Measurements from ENCODE around the gene MIEF1. TPM values are rescaled to one million over a fixed set of nuclear protein-coding genes. Genes with fewer than 3 reads are reported as not detected.
"Not testable (repeated sequence)": the region's sequence is repeated elsewhere in the genome, so short reads cannot be mapped to it uniquely, and the experiment has no call there.

MIEF1 gene
- total RNA-seq, 2 experiments from 2014 or later, result 19.8 to 20.4 TPM

DNA sequence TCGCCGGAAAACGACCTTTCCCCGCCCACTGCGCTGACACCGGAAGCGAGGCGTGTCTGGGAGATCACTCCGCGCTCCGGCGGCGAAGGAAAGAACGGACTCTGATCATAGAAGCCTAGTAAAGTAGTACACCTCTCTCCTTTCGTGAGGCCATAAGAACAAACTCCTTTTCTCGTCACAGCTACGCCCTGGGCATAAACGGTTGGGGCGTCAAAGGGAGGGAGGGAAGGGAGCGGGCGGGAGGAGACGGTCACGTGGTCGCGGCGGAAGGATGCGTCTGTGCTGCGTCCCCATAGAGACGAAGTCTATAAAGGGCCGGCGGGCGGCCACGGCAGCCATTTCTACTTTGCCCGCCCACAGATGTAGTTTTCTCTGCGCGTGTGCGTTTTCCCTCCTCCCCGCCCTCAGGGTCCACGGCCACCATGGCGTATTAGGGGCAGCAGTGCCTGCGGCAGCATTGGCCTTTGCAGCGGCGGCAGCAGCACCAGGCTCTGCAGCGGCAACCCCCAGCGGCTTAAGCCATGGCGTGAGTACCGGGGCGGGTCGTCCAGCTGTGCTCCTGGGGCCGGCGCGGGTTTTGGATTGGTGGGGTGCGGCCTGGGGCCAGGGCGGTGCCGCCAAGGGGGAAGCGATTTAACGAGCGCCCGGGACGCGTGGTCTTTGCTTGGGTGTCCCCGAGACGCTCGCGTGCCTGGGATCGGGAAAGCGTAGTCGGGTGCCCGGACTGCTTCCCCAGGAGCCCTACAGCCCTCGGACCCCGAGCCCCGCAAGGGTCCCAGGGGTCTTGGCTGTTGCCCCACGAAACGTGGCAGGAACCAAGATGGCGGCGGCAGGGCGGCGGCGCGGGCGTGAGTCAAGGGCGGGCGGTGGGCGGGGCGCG, 18.4 kb downstream of the MIEF1 start, which contains the start of gene ATF4:
Gene ATF4 (plus strand): TSS at position 337 of the 880 bp plus-strand sequence. CDS start 884 bp downstream, outside the sequence.
- DNase-seq, result peak in 13 of 14 experiments; percentile 90 to 99 (median 94)
- Histone ChIP-seq H3K27ac (ENCODE audit: low read depth in 1 of 2, low read length in 2 of 2) (peak within 1 kb of the TSS; percentile 92 to 95), H3K4me3 (ENCODE audit: low read length) (peak within 1 kb of the TSS; percentile 100), H3K27me3 (ENCODE audit: control insufficient read depth in 1 of 2, insufficient read depth in 2 of 2, low read length in 2 of 2) (no peaks in the 10 kb centered on the region), H3K36me3 (ENCODE audit: insufficient read depth, low read length) (peaks cover 50% of the 10 kb centered on the region), H3K4me1 (ENCODE audit: insufficient read depth, low read length) (peaks cover 54% of the 10 kb centered on the region), H3K9me3 (ENCODE audit: control insufficient read depth in 1 of 2, insufficient read depth in 1 of 2, low read length in 2 of 2) (no peaks in the 10 kb centered on the region)
- ATAC-seq (ENCODE audit: poor library complexity), result peak; percentile 51
- H3K27me3 Mint-ChIP-seq, result peaks cover 5% of the 10 kb centered on the region
- H3K9me3 Mint-ChIP-seq, result no peaks in the 10 kb centered on the region
- intact Hi-C loops (cut with DNase I, micrococcal nuclease), result loop anchor here (1.0 kb wide), 3 partner anchors 12 to 201 kb away; partner anchors contain the start of genes RPS19BP1 (in 2 of the 2), MIEF1 (in 1 of the 2) and RPL3 (in 1 of the 2)
- ChIA-PET CTCF (interaction anchor here (0.5 to 8.4 kb wide), 5 partner anchors 10 to 606 kb away, joined by 3 to 69 read pairs (median 4); partner anchors contain the start of genes RPL3 and RPS19BP1), POLR2A (interaction anchor here (0.6 to 5.7 kb wide), 43 partner anchors 10 to 1431 kb away, joined by 3 to 129 read pairs (median 4); partner anchors contain the start of genes GTPBP1, MIEF1, RBX1 and RPL3)
- peaks cover 72% of the 10 kb centered on the region for H3K36me3 Mint-ChIP-seq (ENCODE audit: low read depth)
- H3K27ac Mint-ChIP-seq, result peak within 1 kb of the TSS; percentile 98
- peaks cover 59% of the 10 kb centered on the region for H3K4me1 Mint-ChIP-seq (ENCODE audit: low read depth)
- TF ChIP-seq, protein P1, sequence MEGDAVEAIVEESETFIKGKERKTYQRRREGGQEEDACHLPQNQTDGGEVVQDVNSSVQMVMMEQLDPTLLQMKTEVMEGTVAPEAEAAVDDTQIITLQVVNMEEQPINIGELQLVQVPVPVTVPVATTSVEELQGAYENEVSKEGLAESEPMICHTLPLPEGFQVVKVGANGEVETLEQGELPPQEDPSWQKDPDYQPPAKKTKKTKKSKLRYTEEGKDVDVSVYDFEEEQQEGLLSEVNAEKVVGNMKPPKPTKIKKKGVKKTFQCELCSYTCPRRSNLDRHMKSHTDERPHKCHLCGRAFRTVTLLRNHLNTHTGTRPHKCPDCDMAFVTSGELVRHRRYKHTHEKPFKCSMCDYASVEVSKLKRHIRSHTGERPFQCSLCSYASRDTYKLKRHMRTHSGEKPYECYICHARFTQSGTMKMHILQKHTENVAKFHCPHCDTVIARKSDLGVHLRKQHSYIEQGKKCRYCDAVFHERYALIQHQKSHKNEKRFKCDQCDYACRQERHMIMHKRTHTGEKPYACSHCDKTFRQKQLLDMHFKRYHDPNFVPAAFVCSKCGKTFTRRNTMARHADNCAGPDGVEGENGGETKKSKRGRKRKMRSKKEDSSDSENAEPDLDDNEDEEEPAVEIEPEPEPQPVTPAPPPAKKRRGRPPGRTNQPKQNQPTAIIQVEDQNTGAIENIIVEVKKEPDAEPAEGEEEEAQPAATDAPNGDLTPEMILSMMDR (IDR thresholded peaks at IDR 0.05), result no peak
- peak within 1 kb of the TSS; percentile 97 for H3K4me3 Mint-ChIP-seq

- H3K27me3 ChIP-seq (ENCODE audit: control insufficient read depth in 1 of 2, insufficient read depth in 2 of 2, low read length in 2 of 2); intact Hi-C loops (cut with DNase I, micrococcal nuclease); ATAC-seq (ENCODE audit: poor library complexity); H3K9me3 ChIP-seq (ENCODE audit: control insufficient read depth in 1 of 2, insufficient read depth in 1 of 2, low read length in 2 of 2); H3K27me3 Mint-ChIP-seq; H3K9me3 Mint-ChIP-seq: not testable (repeated sequence)
- ChIA-PET CTCF (interaction anchor here (0.5 to 8.4 kb wide), 2 partner anchors 9 to 605 kb away, joined by 4 to 69 read pairs; partner anchors contain the start of gene RPS19BP1), POLR2A (interaction anchor here (0.6 to 5.7 kb wide), 8 partner anchors 9 to 523 kb away, joined by 3 to 129 read pairs (median 24); partner anchors contain the start of genes MIEF1, RPL3 and RPS19BP1)
- H3K27ac ChIP-seq (ENCODE audit: low read depth in 1 of 2, low read length in 2 of 2), result peak overlapping the region; percentile 92 to 95
- Mint-ChIP-seq H3K4me3 (peak overlapping the region; percentile 97), H3K27ac (peak overlapping the region; percentile 98), H3K36me3 (ENCODE audit: low read depth) (peaks cover 70% of the 10 kb centered on the region), H3K4me1 (ENCODE audit: low read depth) (peaks cover 62% of the 10 kb centered on the region)
- peak in 1 of 14 experiments; percentile 82 for DNase-seq
- peaks cover 41% of the 10 kb centered on the region for H3K36me3 ChIP-seq (ENCODE audit: insufficient read depth, low read length)
- peak overlapping the region; percentile 100 for H3K4me3 ChIP-seq (ENCODE audit: low read length)
- peaks cover 62% of the 10 kb centered on the region for H3K4me1 ChIP-seq (ENCODE audit: insufficient read depth, low read length)
These were observed 19.2 kb downstream of the MIEF1 start for GRCh38 chr22:39521106-39521885.

DNA sequence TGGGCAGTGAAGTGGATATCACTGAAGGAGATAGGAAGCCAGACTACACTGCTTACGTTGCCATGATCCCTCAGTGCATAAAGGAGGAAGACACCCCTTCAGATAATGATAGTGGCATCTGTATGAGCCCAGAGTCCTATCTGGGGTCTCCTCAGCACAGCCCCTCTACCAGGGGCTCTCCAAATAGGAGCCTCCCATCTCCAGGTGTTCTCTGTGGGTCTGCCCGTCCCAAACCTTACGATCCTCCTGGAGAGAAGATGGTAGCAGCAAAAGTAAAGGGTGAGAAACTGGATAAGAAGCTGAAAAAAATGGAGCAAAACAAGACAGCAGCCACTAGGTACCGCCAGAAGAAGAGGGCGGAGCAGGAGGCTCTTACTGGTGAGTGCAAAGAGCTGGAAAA, 20.0 kb downstream of the MIEF1 start:
- H3K27me3 ChIP-seq (ENCODE audit: control insufficient read depth in 1 of 2, insufficient read depth in 2 of 2, low read length in 2 of 2); DNase-seq; H3K9me3 ChIP-seq (ENCODE audit: control insufficient read depth in 1 of 2, insufficient read depth in 1 of 2, low read length in 2 of 2); ATAC-seq (ENCODE audit: poor library complexity); H3K9me3 Mint-ChIP-seq; H3K27me3 Mint-ChIP-seq; intact Hi-C loops (cut with DNase I, micrococcal nuclease): not testable (repeated sequence)
- CTCF ChIA-PET, result interaction anchor here (1.3 to 1.6 kb wide), 2 partner anchors 8 to 26 kb away, joined by 4 to 11 read pairs; no protein-coding TSS in a partner anchor
- POLR2A ChIA-PET, result interaction anchor here (0.7 to 5.7 kb wide), 10 partner anchors 8 to 522 kb away, joined by 3 to 129 read pairs (median 4); partner anchors contain the start of genes MIEF1, RPL3, RPS19BP1 and TAB1
- H3K4me3 Mint-ChIP-seq, result peak overlapping the region; percentile 97
- Histone ChIP-seq H3K36me3 (ENCODE audit: insufficient read depth, low read length) (peaks cover 37% of the 10 kb centered on the region), H3K4me3 (ENCODE audit: low read length) (peak overlapping the region; percentile 100), H3K27ac (ENCODE audit: low read depth in 1 of 2, low read length in 2 of 2) (peak overlapping the region in 1 of 2 donors; percentile 15), H3K4me1 (ENCODE audit: insufficient read depth, low read length) (peaks cover 70% of the 10 kb centered on the region)
- H3K27ac Mint-ChIP-seq, result peak overlapping the region; percentile 98
- peaks cover 67% of the 10 kb centered on the region for H3K4me1 Mint-ChIP-seq (ENCODE audit: low read depth)
- H3K36me3 Mint-ChIP-seq (ENCODE audit: low read depth), result peaks cover 73% of the 10 kb centered on the region
